T-helper 1 cell treated with Interleukin-12 subunit alpha and Interleukin-12 subunit beta and Interleukin-4 antibody, amounts not matched to agents 30 μg/mL and 1 μg/mL, for 36 hours (primary cell): ENCODE results near the gene MRPS2.

ENCODE experiments used
- H3K27ac Mint-ChIP-seq: one replicate; pipeline ENCODE4 v1.8.0; 2021; ENCODE audit warnings: mild to moderate bottlenecking, mixed read lengths
- H3K27me3 Mint-ChIP-seq: one replicate; pipeline ENCODE4 v1.8.0; 2021; ENCODE audit warnings: low read depth, mixed read lengths
- H3K36me3 Mint-ChIP-seq: one replicate; pipeline ENCODE4 v1.8.0; 2021; ENCODE audit warnings: low read depth, mixed read lengths
- H3K4me1 Mint-ChIP-seq: one replicate; pipeline ENCODE4 v1.8.0; 2021; ENCODE audit warnings: low read depth, mixed read lengths
- H3K4me3 Mint-ChIP-seq: one replicate; pipeline ENCODE4 v1.8.0; 2021; ENCODE audit warnings: mild to moderate bottlenecking, moderate library complexity, mixed read lengths
- H3K9me3 Mint-ChIP-seq: one replicate; pipeline ENCODE4 v1.8.0; 2021; ENCODE audit warnings: mixed read lengths

MRPS2 gene

GRCh38 chr9:135488013-135488330, 12.5 kb upstream of the MRPS2 start:
- no peak overlapping the region for H3K27ac Mint-ChIP-seq
- no peaks in the 10 kb centered on the region for H3K4me1 Mint-ChIP-seq
- H3K27me3 Mint-ChIP-seq, result peaks cover 7% of the 10 kb centered on the region
- H3K36me3 Mint-ChIP-seq, result no peaks in the 10 kb centered on the region
- no peaks in the 10 kb centered on the region for H3K9me3 Mint-ChIP-seq
- H3K4me3 Mint-ChIP-seq, result no peak overlapping the region

- Mint-ChIP-seq H3K4me3 (no peak overlapping the region), H3K9me3 (no peaks in the 10 kb centered on the region), H3K36me3 (no peaks in the 10 kb centered on the region), H3K27me3 (peaks cover 1% of the 10 kb centered on the region), H3K4me1 (no peaks in the 10 kb centered on the region), H3K27ac (no peak overlapping the region)
Measured at GRCh38 chr9:135488527-135488926, 12.0 kb upstream of the MRPS2 start.

DNA sequence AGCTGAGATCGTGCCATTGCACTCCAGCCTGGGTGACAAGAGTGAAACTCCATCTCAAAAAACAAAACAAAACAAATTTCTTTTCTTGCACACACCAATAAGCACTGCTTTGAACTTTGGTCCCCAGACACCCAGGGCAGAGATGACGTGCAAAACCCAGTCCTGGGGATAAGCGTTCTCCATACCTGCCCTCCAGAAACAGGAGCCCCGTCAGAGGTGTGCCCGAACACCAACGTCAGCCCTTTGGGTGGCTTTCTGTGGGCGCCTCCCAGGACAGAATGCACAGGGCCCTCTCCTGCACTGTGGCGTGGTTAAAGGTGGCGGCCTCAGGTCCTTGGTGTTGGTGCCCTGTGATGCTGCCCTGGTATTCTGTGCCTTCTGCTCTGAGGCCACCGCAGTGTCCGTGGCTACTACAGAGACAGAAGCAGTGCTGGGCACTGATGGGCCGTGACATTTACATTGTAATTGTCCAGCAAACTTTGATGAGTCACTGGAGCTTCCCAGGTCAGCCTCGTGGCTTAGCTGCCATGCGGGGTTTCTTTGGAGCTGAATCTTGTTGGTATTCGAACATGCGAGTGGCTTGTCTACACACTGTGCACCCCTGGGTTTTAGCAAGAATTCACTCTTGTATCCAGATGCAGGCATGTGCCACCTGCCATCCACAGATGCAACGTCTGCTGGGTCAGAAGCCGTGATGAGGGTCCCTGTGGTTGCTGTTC, 11.1 kb upstream of the MRPS2 start:
- no peaks in the 10 kb centered on the region for H3K36me3 Mint-ChIP-seq
- H3K27ac Mint-ChIP-seq, result no peak overlapping the region
- no peaks in the 10 kb centered on the region for H3K27me3 Mint-ChIP-seq
- no peaks in the 10 kb centered on the region for H3K9me3 Mint-ChIP-seq
- no peaks in the 10 kb centered on the region for H3K4me1 Mint-ChIP-seq
- no peak overlapping the region for H3K4me3 Mint-ChIP-seq

GRCh38 chr9:135490166-135490870, 10.2 kb upstream of the MRPS2 start:
- no peaks in the 10 kb centered on the region for H3K27me3 Mint-ChIP-seq
- H3K9me3 Mint-ChIP-seq, result no peaks in the 10 kb centered on the region
- no peak overlapping the region for H3K27ac Mint-ChIP-seq
- H3K4me3 Mint-ChIP-seq, result no peak overlapping the region
- no peaks in the 10 kb centered on the region for H3K36me3 Mint-ChIP-seq
- no peaks in the 10 kb centered on the region for H3K4me1 Mint-ChIP-seq

GRCh38 chr9:135490980-135491464, 9.5 kb upstream of the MRPS2 start:
- Mint-ChIP-seq H3K27ac (no peak overlapping the region), H3K36me3 (no peaks in the 10 kb centered on the region), H3K27me3 (no peaks in the 10 kb centered on the region), H3K9me3 (no peaks in the 10 kb centered on the region), H3K4me1 (no peaks in the 10 kb centered on the region), H3K4me3 (no peak overlapping the region)

DNA sequence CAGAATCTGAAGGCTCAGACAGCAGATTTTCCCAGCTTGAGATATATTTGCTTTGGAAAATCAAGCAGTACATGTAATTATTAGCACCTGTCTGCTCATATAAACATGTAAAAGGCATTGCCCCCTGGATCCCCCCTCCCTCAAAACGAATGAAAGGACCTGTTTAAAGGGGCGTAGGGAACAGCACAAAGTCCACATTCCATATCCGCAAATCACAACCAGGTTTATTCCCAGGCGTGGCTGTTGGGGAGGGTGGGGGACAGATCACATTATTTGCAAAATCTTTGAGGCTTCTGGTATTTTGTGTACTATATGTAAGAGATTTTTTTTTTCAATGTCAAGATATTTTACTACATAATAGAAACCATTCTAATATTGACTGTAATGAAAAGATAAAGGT, 8.7 kb upstream of the MRPS2 start:
- H3K4me3 Mint-ChIP-seq, result no peak overlapping the region
- no peaks in the 10 kb centered on the region for H3K36me3 Mint-ChIP-seq
- no peaks in the 10 kb centered on the region for H3K27me3 Mint-ChIP-seq
- H3K27ac Mint-ChIP-seq, result no peak overlapping the region
- no peaks in the 10 kb centered on the region for H3K9me3 Mint-ChIP-seq
- no peaks in the 10 kb centered on the region for H3K4me1 Mint-ChIP-seq

DNA sequence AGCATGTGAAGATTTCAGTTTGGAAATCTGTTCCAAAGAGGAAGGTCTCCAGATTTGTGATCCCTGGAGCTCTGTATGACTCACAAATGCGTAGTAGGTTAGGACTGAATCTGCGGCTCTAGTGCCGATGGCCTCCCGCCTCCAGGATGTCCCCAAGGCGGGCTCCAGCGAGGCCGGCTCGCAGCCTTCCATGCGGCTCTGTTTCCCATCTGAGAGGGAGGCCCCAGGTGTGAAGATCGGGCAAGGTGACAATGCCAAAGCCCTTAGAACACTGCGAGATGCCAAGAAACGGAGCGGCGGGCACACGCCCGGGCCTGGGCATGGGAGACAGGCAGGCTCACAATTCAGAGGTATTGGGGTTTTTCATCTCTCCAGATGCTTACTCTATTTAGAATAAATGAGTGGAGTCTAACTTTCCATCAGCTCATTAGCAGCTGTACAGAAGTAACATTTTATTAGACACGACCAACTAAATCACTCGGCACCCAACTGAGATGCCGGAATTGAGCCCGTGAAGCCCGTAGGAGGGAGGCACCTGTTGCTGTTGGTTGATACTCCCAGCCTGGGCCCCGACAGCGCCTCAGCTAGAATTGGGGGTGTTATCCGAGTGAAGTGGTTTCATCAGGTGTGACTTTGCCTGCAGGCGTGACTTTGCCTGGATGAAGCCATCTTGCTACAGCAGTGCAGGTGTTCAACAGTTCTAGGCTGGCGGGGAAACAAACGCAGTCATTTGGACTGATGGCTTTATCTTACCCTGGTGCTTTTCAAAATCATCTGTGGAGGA, 7.4 kb upstream of the MRPS2 start:
- no peak overlapping the region for H3K4me3 Mint-ChIP-seq
- H3K27ac Mint-ChIP-seq, result no peak overlapping the region
- no peaks in the 10 kb centered on the region for H3K4me1 Mint-ChIP-seq
- H3K27me3 Mint-ChIP-seq, result no peaks in the 10 kb centered on the region
- no peaks in the 10 kb centered on the region for H3K9me3 Mint-ChIP-seq
- no peaks in the 10 kb centered on the region for H3K36me3 Mint-ChIP-seq

DNA sequence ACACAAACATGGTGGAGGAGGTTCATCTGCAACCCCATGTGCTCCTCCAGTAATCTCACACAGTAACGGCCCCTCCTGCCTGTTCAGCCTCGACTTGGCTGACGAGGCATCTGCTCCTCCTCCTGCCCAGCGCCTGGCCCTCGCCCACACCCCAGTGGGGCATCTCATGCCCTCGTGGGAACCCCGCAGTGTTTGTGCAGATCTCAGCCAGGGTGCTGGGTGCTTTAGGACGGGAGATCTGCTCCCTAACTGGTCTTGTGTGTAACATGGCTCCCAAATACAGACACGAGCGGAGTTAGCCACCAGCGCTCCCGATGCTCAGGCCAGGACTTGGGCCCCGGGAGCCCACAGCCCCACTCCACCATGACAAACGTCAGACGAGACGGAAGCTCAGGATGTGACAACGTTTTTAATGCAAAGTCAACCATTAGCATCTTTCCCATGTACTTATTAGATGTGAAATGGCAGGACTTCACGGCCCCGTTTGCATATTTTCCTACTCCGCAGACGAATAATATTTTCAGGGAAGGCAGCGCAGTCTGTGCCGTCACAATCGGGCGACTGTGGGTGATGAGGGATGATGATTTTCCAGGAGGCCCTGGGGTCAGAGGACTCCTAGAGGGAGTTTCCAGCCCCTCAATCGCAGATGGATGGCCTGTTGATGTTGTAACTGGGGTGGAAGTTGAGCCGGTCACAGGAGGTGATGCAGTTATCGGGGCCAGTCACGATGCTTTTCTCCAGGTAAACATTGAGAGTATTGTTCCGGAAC, 5.5 kb upstream of the MRPS2 start:
- H3K4me1 Mint-ChIP-seq, result no peaks in the 10 kb centered on the region
- no peak overlapping the region for H3K27ac Mint-ChIP-seq
- H3K9me3 Mint-ChIP-seq, result no peaks in the 10 kb centered on the region

GRCh38 chr9:135498381-135499126, 1.9 kb upstream of the MRPS2 start:
- Mint-ChIP-seq H3K27ac (no peak overlapping the region), H3K4me3 (peak overlapping the region; percentile 92), H3K9me3 (no peaks in the 10 kb centered on the region), H3K4me1 (peaks cover 9% of the 10 kb centered on the region), H3K36me3 (peaks cover 2% of the 10 kb centered on the region), H3K27me3 (peaks cover 5% of the 10 kb centered on the region)

More for the DNA sequence above, 5.5 kb upstream of the MRPS2 start:
- Mint-ChIP-seq H3K27me3 (peaks cover 5% of the 10 kb centered on the region), H3K36me3 (no peaks in the 10 kb centered on the region), H3K4me3 (no peak overlapping the region)

GRCh38 chr9:135499326-135500070, 984 bp upstream of the MRPS2 start:
- H3K9me3 Mint-ChIP-seq, result no peaks in the 10 kb centered on the region
- H3K36me3 Mint-ChIP-seq, result peaks cover 8% of the 10 kb centered on the region
- H3K4me3 Mint-ChIP-seq, result peak overlapping the region; percentile 92
- peaks cover 9% of the 10 kb centered on the region for H3K4me1 Mint-ChIP-seq
- H3K27me3 Mint-ChIP-seq, result peaks cover 5% of the 10 kb centered on the region
- no peak overlapping the region for H3K27ac Mint-ChIP-seq

DNA sequence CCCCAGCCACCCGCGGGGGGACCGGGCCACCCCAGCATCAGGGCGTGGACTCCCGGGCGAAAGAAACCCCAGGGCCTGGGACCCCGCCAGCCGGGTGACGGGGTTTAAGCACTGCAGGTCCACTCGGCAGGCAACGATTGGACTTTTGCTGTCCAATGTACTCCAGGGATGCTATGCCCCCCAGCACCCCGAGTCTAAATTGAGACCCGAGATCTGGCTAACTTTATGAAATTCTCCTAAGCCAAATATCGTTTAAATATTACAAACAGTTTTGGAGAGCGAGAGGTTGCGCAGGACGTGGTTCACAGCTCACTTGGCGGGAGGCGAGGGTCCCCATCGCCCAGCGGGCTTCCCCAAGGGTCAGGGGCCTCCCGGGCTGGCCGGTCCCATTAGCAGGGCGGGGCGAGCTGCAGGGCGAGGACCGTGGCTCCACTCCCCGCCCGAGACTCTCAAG, 384 bp upstream of the MRPS2 start:
- Mint-ChIP-seq H3K9me3 (no peaks in the 10 kb centered on the region), H3K36me3 (peaks cover 11% of the 10 kb centered on the region), H3K27ac (peak overlapping the region; percentile 52), H3K4me1 (peaks cover 9% of the 10 kb centered on the region), H3K4me3 (peak overlapping the region; percentile 92), H3K27me3 (peaks cover 5% of the 10 kb centered on the region)

- Mint-ChIP-seq H3K9me3 (no peaks in the 10 kb centered on the region), H3K36me3 (peaks cover 13% of the 10 kb centered on the region), H3K4me3 (peak overlapping the region; percentile 92), H3K27ac (peak overlapping the region; percentile 52), H3K4me1 (peaks cover 9% of the 10 kb centered on the region), H3K27me3 (peaks cover 5% of the 10 kb centered on the region)
Measured at GRCh38 chr9:135501261-135502167, 1.0 kb downstream of the MRPS2 start.
